Left hindlimb (tissue), 1 donor: Measurements from ENCODE around the gene PKP2.

Experiments
- DNase-seq: peaks from one replicate; pipeline ENCODE4 v3.0.0-alpha.2; 2018

The PKP2 gene

DNA sequence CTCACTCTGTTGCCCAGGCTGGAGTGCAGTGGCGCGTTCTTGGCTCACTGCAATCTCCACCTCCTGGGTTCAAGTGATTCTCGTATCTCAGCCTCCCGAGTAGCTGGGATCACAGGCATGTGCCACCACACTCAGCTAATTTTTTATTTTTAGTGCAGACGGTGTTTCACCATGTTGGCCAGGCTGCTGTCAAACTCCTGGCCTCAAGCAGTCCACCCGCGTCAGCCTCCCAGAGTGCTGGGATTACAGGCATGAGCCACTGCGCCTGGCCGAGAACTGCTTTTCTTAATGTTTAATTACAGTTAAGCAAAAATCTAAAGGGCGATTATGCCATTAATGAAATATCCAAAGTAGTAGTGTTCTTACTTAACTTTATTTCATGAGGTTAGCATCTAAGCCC is 154.4 kb downstream of the PKP2 start:
- DNase-seq = no peak
